Measurements from ENCODE around the gene KLF3.

Gene KLF3

DNA sequence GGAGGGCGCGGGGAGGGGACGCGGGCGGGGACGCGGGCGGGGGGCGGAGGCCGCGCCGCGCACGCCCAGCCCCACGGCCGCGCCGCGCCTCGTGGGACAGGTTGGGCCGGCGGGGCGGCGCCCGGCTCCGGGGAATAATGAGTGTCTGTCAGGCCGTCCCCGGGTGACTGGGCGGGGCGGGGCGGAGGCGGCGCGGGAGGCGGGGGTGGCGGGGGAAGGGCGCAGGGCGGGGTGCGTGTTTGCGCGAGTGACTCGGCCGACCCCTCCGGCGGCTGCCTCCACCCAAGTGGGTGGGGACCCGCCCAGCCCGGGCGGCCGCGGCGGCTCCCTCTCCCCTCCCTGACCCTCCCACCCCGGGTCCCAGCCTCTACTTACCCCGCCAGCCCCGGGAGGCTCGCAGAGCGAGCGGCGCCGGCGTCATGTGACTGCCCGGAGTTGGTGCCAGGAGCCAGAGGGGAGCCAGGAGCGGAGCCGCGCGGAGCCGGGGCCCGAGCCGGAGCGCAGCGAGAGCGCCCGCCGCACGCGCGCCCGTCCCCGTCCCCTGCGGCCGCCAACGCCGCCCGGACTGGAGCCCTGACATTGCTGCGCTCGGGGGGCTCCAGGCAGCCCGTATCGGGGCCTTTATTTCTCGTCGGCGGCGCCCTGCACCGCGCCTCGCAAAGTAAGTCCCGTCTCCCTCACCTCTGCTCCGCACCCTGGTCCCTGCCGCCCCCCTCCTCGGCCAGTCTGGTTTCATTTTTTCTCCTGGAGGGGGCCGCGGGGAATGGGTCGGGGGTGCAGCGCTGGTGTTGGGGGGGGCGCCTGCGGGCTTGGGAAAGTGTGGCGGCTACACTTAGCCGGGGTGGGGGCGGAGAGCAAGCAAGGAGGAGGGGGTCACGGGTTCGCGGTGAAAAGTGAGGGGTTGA, at the start of gene KLF3:
TSS of gene KLF3 (plus strand) at position 399 of the 905 bp plus-strand sequence. CDS start 16,427 bp downstream, outside the sequence.
- POLR2A ChIA-PET, result no interaction called here
- no peaks in the 10 kb centered on the region for H3K9me3 ChIP-seq (ENCODE audit: control insufficient read depth, insufficient read depth, low read depth, low read length)
- peak within 1 kb of the TSS; percentile 94 for H3K27ac ChIP-seq (ENCODE audit: extremely low read depth, low read depth, low read length)
- TF ChIP-seq SP2 (tag by site-specific recombination; IDR thresholded peaks at IDR 0.05) (peak; percentile 23), ZBTB8A (tag by site-specific recombination; IDR thresholded peaks at IDR 0.05) (peak; percentile 86), ZNF707 (tag by site-specific recombination; IDR thresholded peaks at IDR 0.05) (no peak), ZNF398 (tag by site-specific recombination; IDR thresholded peaks at IDR 0.05) (peak; percentile 67), ZNF777 (tag by site-specific recombination; IDR thresholded peaks at IDR 0.05; ENCODE audit: borderline replicate concordance) (no peak), ZNF175 (tag by site-specific recombination; IDR thresholded peaks at IDR 0.05) (no peak), GLI4 (tag by site-specific recombination; IDR thresholded peaks at IDR 0.05) (no peak), ZSCAN30 (tag by site-specific recombination; IDR thresholded peaks at IDR 0.05) (0 out of 2 replicates have a peak, but pooled peaks have one; percentile 50), KLF10 (tag by site-specific recombination; IDR thresholded peaks at IDR 0.05) (0 out of 2 replicates have a peak, but pooled peaks have one; percentile 24), ZNF341 (tag by site-specific recombination; IDR thresholded peaks at IDR 0.05; ENCODE audit: low read depth) (peak; percentile 33; the same call in 1 of the 2 replicates), KLF1 (tag by site-specific recombination; IDR thresholded peaks at IDR 0.05) (peak; percentile 80), KLF8 (tag by site-specific recombination; IDR thresholded peaks at IDR 0.05) (peak; percentile 67; the same call in 1 of the 2 replicates), ZBTB21 (tag by site-specific recombination; IDR thresholded peaks at IDR 0.05) (no peak), ZNF596 (tag by site-specific recombination; IDR thresholded peaks at IDR 0.05) (0 out of 2 replicates have a peak, but pooled peaks have one; percentile 37), GLIS1 (tag by site-specific recombination; IDR thresholded peaks at IDR 0.05) (peak; percentile 23; the same call in 1 of the 2 replicates), PATZ1 (tag by site-specific recombination; IDR thresholded peaks at IDR 0.05) (peak; percentile 71; the same call in 1 of the 2 replicates), KLF7 (tag by site-specific recombination; IDR thresholded peaks at IDR 0.05; ENCODE audit: borderline replicate concordance) (peak; percentile 24; the same call in 1 of the 2 replicates), ZBTB20 (tag by site-specific recombination; IDR thresholded peaks at IDR 0.05) (peak; percentile 12; the same call in 1 of the 2 replicates), KLF9 (tag by site-specific recombination; IDR thresholded peaks at IDR 0.05; ENCODE audit: low read depth) (peak; percentile 38; the same call in 1 of the 2 replicates), ZNF610 (tag by site-specific recombination; IDR thresholded peaks at IDR 0.05; ENCODE audit: borderline replicate concordance) (peak; percentile 25; the same call in 1 of the 2 replicates)
- TF ChIP-seq, protein P1, sequence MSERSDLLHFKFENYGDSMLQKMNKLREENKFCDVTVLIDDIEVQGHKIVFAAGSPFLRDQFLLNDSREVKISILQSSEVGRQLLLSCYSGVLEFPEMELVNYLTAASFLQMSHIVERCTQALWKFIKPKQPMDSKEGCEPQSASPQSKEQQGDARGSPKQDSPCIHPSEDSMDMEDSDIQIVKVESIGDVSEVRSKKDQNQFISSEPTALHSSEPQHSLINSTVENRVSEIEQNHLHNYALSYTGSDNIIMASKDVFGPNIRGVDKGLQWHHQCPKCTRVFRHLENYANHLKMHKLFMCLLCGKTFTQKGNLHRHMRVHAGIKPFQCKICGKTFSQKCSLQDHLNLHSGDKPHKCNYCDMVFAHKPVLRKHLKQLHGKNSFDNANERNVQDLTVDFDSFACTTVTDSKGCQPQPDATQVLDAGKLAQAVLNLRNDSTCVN (tag by site-specific recombination; optimal IDR thresholded peaks at IDR 0.05), result peak; percentile 64
- TF ChIP-seq, protein P2, sequence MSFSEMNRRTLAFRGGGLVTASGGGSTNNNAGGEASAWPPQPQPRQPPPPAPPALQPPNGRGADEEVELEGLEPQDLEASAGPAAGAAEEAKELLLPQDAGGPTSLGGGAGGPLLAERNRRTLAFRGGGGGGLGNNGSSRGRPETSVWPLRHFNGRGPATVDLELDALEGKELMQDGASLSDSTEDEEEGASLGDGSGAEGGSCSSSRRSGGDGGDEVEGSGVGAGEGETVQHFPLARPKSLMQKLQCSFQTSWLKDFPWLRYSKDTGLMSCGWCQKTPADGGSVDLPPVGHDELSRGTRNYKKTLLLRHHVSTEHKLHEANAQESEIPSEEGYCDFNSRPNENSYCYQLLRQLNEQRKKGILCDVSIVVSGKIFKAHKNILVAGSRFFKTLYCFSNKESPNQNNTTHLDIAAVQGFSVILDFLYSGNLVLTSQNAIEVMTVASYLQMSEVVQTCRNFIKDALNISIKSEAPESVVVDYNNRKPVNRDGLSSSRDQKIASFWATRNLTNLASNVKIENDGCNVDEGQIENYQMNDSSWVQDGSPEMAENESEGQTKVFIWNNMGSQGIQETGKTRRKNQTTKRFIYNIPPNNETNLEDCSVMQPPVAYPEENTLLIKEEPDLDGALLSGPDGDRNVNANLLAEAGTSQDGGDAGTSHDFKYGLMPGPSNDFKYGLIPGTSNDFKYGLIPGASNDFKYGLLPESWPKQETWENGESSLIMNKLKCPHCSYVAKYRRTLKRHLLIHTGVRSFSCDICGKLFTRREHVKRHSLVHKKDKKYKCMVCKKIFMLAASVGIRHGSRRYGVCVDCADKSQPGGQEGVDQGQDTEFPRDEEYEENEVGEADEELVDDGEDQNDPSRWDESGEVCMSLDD (tag by site-specific recombination; IDR thresholded peaks at IDR 0.05), result 0 out of 2 replicates have a peak, but pooled peaks have one; percentile 20
- TF ChIP-seq, protein P3, sequence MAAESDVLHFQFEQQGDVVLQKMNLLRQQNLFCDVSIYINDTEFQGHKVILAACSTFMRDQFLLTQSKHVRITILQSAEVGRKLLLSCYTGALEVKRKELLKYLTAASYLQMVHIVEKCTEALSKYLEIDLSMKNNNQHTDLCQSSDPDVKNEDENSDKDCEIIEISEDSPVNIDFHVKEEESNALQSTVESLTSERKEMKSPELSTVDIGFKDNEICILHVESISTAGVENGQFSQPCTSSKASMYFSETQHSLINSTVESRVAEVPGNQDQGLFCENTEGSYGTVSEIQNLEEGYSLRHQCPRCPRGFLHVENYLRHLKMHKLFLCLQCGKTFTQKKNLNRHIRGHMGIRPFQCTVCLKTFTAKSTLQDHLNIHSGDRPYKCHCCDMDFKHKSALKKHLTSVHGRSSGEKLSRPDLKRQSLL (tag by site-specific recombination; IDR thresholded peaks at IDR 0.05), result peak; percentile 83; the same call in 1 of the 2 replicates
- peak within 1 kb of the TSS; percentile 66 for H3K4me3 ChIP-seq (ENCODE audit: low read depth, low read length)
- H3K36me3 ChIP-seq (ENCODE audit: control insufficient read depth in 2 of 2, insufficient read depth in 1 of 2, low read length in 2 of 2), result no peaks in the 10 kb centered on the region
- CTCF ChIA-PET, result no interaction called here
- 0 out of 2 replicates have a peak, but pooled peaks cover 5% of the 10 kb centered on the region for H3K4me1 ChIP-seq (ENCODE audit: control insufficient read depth, insufficient read depth, low read length)
